ENCODE measurements around the gene SLAMF7. TPM values are rescaled to one million over a fixed set of nuclear protein-coding genes. Genes with fewer than 3 reads are reported as not detected.

The SLAMF7 gene
- total RNA-seq, 2 experiments from 2014 or later = 152 to 162 TPM

Other genes starting within 250 kb of the SLAMF7 start
- gene SLAMF6, start 216.0 kb upstream of the SLAMF7 start, total RNA-seq = 10 to 100 TPM; 46.8 to 48.1 TPM
- gene CD84, start 159.8 kb upstream of the SLAMF7 start, total RNA-seq = 10 to 100 TPM; 13.5 to 13.7 TPM
- 10 to 100 TPM; 39.8 to 41.6 TPM for gene SLAMF1, start 92.2 kb upstream of the SLAMF7 start, total RNA-seq
- gene CD48, start 27.4 kb upstream of the SLAMF7 start, total RNA-seq = 100 to 1,000 TPM; 376 to 385 TPM
- gene LY9, start 56.9 kb downstream of the SLAMF7 start, total RNA-seq = 10 to 100 TPM; 28.3 to 29.0 TPM
- under 1 TPM; 0.28 to 0.37 TPM for gene CD244, start 123.6 kb downstream of the SLAMF7 start, total RNA-seq
- gene ITLN1, start 145.9 kb downstream of the SLAMF7 start, total RNA-seq = not detected
- not detected for gene ITLN2, start 215.6 kb downstream of the SLAMF7 start, total RNA-seq

Data from activated naive CD8-positive, alpha-beta T cell treated with anti-CD3 and anti-CD28 coated beads for 36 hours (primary cell).